Measurements from ENCODE around the gene RAMP2. TPM values are rescaled to one million over a fixed set of nuclear protein-coding genes. Genes with fewer than 3 reads are reported as not detected.

RAMP2 gene
- total and polyA plus RNA-seq, 2 of the 13 experiments (the other 11 are each of a cell fraction or from before 2014, with no cell fraction given) = 1.4 to 5.2 TPM

GRCh38 chr17:42809250-42809649 is 48.2 kb downstream of the RAMP2 start (continued):
- 0 out of 2 replicates have a peak, but pooled peaks have one; percentile 4 for TF ChIP-seq FOXA3 (CRISPR knock-in tag; IDR thresholded peaks at IDR 0.05)
- TF ChIP-seq ASH2L (IDR thresholded peaks at IDR 0.05; ENCODE audit: insufficient read length, low read depth, low read length) = peak; percentile 42

Small RNA genes lying within 50 kb of the gene (small RNA-seq; reads per million reads assigned to genes)
- 0 reads per million in 3 experiments for gene HMGN2P15 (ENCODE audit: insufficient read depth in 2 of 3, insufficient read length in 3 of 3, low read depth in 2 of 3, low replicate concordance in 1 of 3)

Other genes with a start within 250 kb of the RAMP2 start
- gene NAGLU, start 225.0 kb upstream of the RAMP2 start, total RNA-seq (2016; rRNA removed; fragmentation: Illumina TruSeq; extraction: Trizol) = 13.1 and 40.1 TPM in 2 replicates
- gene NAGLU, start 225.0 kb upstream of the RAMP2 start, polyA plus RNA-seq (2011; rRNA removed) = 28.2 and 29.4 TPM in 2 replicates
- gene HSD17B1, start 208.3 kb upstream of the RAMP2 start, total RNA-seq (2016; rRNA removed; fragmentation: Illumina TruSeq; extraction: Trizol) = 0.77 and 0.93 TPM in 2 replicates
- 0.34 and 0.54 TPM in 2 replicates for gene HSD17B1, start 208.3 kb upstream of the RAMP2 start, polyA plus RNA-seq (2011; rRNA removed)
- gene COASY, start 199.1 kb upstream of the RAMP2 start, total RNA-seq (2016; rRNA removed; fragmentation: Illumina TruSeq; extraction: Trizol) = 90.7 and 115 TPM in 2 replicates
- gene COASY, start 199.1 kb upstream of the RAMP2 start, polyA plus RNA-seq (2011; rRNA removed) = 125 and 158 TPM in 2 replicates
- 38.9 and 40.2 TPM in 2 replicates for gene MLX, start 194.1 kb upstream of the RAMP2 start, total RNA-seq (2016; rRNA removed; fragmentation: Illumina TruSeq; extraction: Trizol)
- gene MLX, start 194.1 kb upstream of the RAMP2 start, polyA plus RNA-seq (2011; rRNA removed) = 74.4 and 85.4 TPM in 2 replicates
- 20.1 and 22.4 TPM in 2 replicates for gene PSMC3IP, start 183.5 kb upstream of the RAMP2 start, total RNA-seq (2016; rRNA removed; fragmentation: Illumina TruSeq; extraction: Trizol)
- gene PSMC3IP, start 183.5 kb upstream of the RAMP2 start, polyA plus RNA-seq (2011; rRNA removed) = 5.5 and 6.5 TPM in 2 replicates
- gene RETREG3, start 151.9 kb upstream of the RAMP2 start, total RNA-seq (2016; rRNA removed; fragmentation: Illumina TruSeq; extraction: Trizol) = 38.2 and 55.8 TPM in 2 replicates
- gene RETREG3, start 151.9 kb upstream of the RAMP2 start, polyA plus RNA-seq (2011; rRNA removed) = 47.0 and 50.4 TPM in 2 replicates
- 137 TPM in 2 replicates for gene TUBG1, start 151.5 kb upstream of the RAMP2 start, total RNA-seq (2016; rRNA removed; fragmentation: Illumina TruSeq; extraction: Trizol)
- gene TUBG1, start 151.5 kb upstream of the RAMP2 start, polyA plus RNA-seq (2011; rRNA removed) = 74.1 and 89.3 TPM in 2 replicates
- 6.6 and 16.0 TPM in 2 replicates for gene TUBG2, start 101.9 kb upstream of the RAMP2 start, total RNA-seq (2016; rRNA removed; fragmentation: Illumina TruSeq; extraction: Trizol)
- 42.3 and 48.3 TPM in 2 replicates for gene TUBG2, start 101.9 kb upstream of the RAMP2 start, polyA plus RNA-seq (2011; rRNA removed)
- gene PLEKHH3, start 84.2 kb upstream of the RAMP2 start, total RNA-seq (2016; rRNA removed; fragmentation: Illumina TruSeq; extraction: Trizol) = 9.3 and 19.9 TPM in 2 replicates
- gene PLEKHH3, start 84.2 kb upstream of the RAMP2 start, polyA plus RNA-seq (2011; rRNA removed) = 6.0 and 7.5 TPM in 2 replicates
- gene CCR10, start 79.4 kb upstream of the RAMP2 start, total RNA-seq (2016; rRNA removed; fragmentation: Illumina TruSeq; extraction: Trizol) = 0.20 and 0.29 TPM in 2 replicates
- 0.54 and 0.63 TPM in 2 replicates for gene CCR10, start 79.4 kb upstream of the RAMP2 start, polyA plus RNA-seq (2011; rRNA removed)
- gene CNTNAP1, start 78.7 kb upstream of the RAMP2 start, total RNA-seq (2016; rRNA removed; fragmentation: Illumina TruSeq; extraction: Trizol) = 1.2 and 4.5 TPM in 2 replicates
- gene CNTNAP1, start 78.7 kb upstream of the RAMP2 start, polyA plus RNA-seq (2011; rRNA removed) = 7.7 and 10.7 TPM in 2 replicates
- 6.0 and 11.6 TPM in 2 replicates for gene EZH1, start 16.2 kb upstream of the RAMP2 start, total RNA-seq (2016; rRNA removed; fragmentation: Illumina TruSeq; extraction: Trizol)
- gene EZH1, start 16.2 kb upstream of the RAMP2 start, polyA plus RNA-seq (2011; rRNA removed) = 24.0 and 24.2 TPM in 2 replicates
- 148 and 161 TPM in 2 replicates for gene VPS25, start 12.2 kb downstream of the RAMP2 start, total RNA-seq (2016; rRNA removed; fragmentation: Illumina TruSeq; extraction: Trizol)
- 249 and 270 TPM in 2 replicates for gene VPS25, start 12.2 kb downstream of the RAMP2 start, polyA plus RNA-seq (2011; rRNA removed)
- gene WNK4, start 19.4 kb downstream of the RAMP2 start, total RNA-seq (2016; rRNA removed; fragmentation: Illumina TruSeq; extraction: Trizol) = 1.5 and 2.7 TPM in 2 replicates
- 13.7 and 16.9 TPM in 2 replicates for gene WNK4, start 19.4 kb downstream of the RAMP2 start, polyA plus RNA-seq (2011; rRNA removed)
- 202 and 250 TPM in 2 replicates for gene COA3, start 37.5 kb downstream of the RAMP2 start, total RNA-seq (2016; rRNA removed; fragmentation: Illumina TruSeq; extraction: Trizol)
- gene COA3, start 37.5 kb downstream of the RAMP2 start, polyA plus RNA-seq (2011; rRNA removed) = 130 and 133 TPM in 2 replicates
- gene CNTD1, start 37.6 kb downstream of the RAMP2 start, total RNA-seq (2016; rRNA removed; fragmentation: Illumina TruSeq; extraction: Trizol) = 0.11 TPM in 1 of 2 replicates, not detected in the other
- gene CNTD1, start 37.6 kb downstream of the RAMP2 start, polyA plus RNA-seq (2011; rRNA removed) = 0.15 and 0.34 TPM in 2 replicates
- 97.2 and 109 TPM in 2 replicates for gene BECN1, start 63.1 kb downstream of the RAMP2 start, total RNA-seq (2016; rRNA removed; fragmentation: Illumina TruSeq; extraction: Trizol)
- gene BECN1, start 63.1 kb downstream of the RAMP2 start, polyA plus RNA-seq (2011; rRNA removed) = 77.1 and 82.1 TPM in 2 replicates
- gene PSME3, start 72.2 kb downstream of the RAMP2 start, total RNA-seq (2016; rRNA removed; fragmentation: Illumina TruSeq; extraction: Trizol) = 135 and 202 TPM in 2 replicates
- gene PSME3, start 72.2 kb downstream of the RAMP2 start, polyA plus RNA-seq (2011; rRNA removed) = 61.5 and 66.3 TPM in 2 replicates
- gene AOC2, start 83.4 kb downstream of the RAMP2 start, total RNA-seq (2016; rRNA removed; fragmentation: Illumina TruSeq; extraction: Trizol) = 0.55 and 1.2 TPM in 2 replicates
- 3.3 and 5.1 TPM in 2 replicates for gene AOC2, start 83.4 kb downstream of the RAMP2 start, polyA plus RNA-seq (2011; rRNA removed)
- gene AOC3, start 90.0 kb downstream of the RAMP2 start, total RNA-seq (2016; rRNA removed; fragmentation: Illumina TruSeq; extraction: Trizol) = 8.7 and 10.4 TPM in 2 replicates
- 51.7 and 61.0 TPM in 2 replicates for gene AOC3, start 90.0 kb downstream of the RAMP2 start, polyA plus RNA-seq (2011; rRNA removed)
- gene G6PC1, start 139.6 kb downstream of the RAMP2 start, total RNA-seq (2016; rRNA removed; fragmentation: Illumina TruSeq; extraction: Trizol) = 0.56 and 1.7 TPM in 2 replicates
- gene G6PC1, start 139.6 kb downstream of the RAMP2 start, polyA plus RNA-seq (2011; rRNA removed) = 37.9 and 127 TPM in 2 replicates
- 24.7 and 29.8 TPM in 2 replicates for gene AARSD1, start 203.2 kb downstream of the RAMP2 start, total RNA-seq (2016; rRNA removed; fragmentation: Illumina TruSeq; extraction: Trizol)
- 25.6 and 29.3 TPM in 2 replicates for gene AARSD1, start 203.2 kb downstream of the RAMP2 start, polyA plus RNA-seq (2011; rRNA removed)
- 1.2 and 1.9 TPM in 2 replicates for gene PTGES3L, start 218.9 kb downstream of the RAMP2 start, total RNA-seq (2016; rRNA removed; fragmentation: Illumina TruSeq; extraction: Trizol)
- 1.9 and 2.9 TPM in 2 replicates for gene PTGES3L, start 218.9 kb downstream of the RAMP2 start, polyA plus RNA-seq (2011; rRNA removed)
- gene RUNDC1, start 219.3 kb downstream of the RAMP2 start, total RNA-seq (2016; rRNA removed; fragmentation: Illumina TruSeq; extraction: Trizol) = 9.4 and 10.3 TPM in 2 replicates
- 11.4 and 14.0 TPM in 2 replicates for gene RUNDC1, start 219.3 kb downstream of the RAMP2 start, polyA plus RNA-seq (2011; rRNA removed)
- 1,585 and 1,854 TPM in 2 replicates for gene RPL27, start 237.2 kb downstream of the RAMP2 start, total RNA-seq (2016; rRNA removed; fragmentation: Illumina TruSeq; extraction: Trizol)
- gene RPL27, start 237.2 kb downstream of the RAMP2 start, polyA plus RNA-seq (2011; rRNA removed) = 5,537 and 5,840 TPM in 2 replicates
- gene IFI35, start 245.6 kb downstream of the RAMP2 start, total RNA-seq (2016; rRNA removed; fragmentation: Illumina TruSeq; extraction: Trizol) = 38.1 and 40.2 TPM in 2 replicates
- 28.9 and 33.5 TPM in 2 replicates for gene IFI35, start 245.6 kb downstream of the RAMP2 start, polyA plus RNA-seq (2011; rRNA removed)